Esophagus squamous epithelium (tissue), 4 donors: ENCODE data around the gene SNX1.

Source experiments
- CTCF ChIP-seq, 6 experiments: fragments of 450-650 bp in 4 of 6; fragments of 200-600 bp in 2 of 6; sonication (generic) in 2 of 6; IDR thresholded peaks; one replicate each; pipeline ENCODE4 v1.5.1; 2016 to 2019; ENCODE audit warnings: antibody characterized with exemption in 6 of 6, mild to moderate bottlenecking in 4 of 6, moderate library complexity in 4 of 6
- POLR2A ChIP-seq, 4 donors: fragments of 450-650 bp; IDR thresholded peaks; one replicate each; pipeline ENCODE4 v1.6.1; 2017; ENCODE audit warnings: antibody characterized with exemption in 4 of 4, mild to moderate bottlenecking in 4 of 4, moderate library complexity in 3 of 4

GRCh38 chr15:64052925-64053491 lies 42.8 kb upstream of the SNX1 start:
- TF ChIP-seq CTCF (IDR thresholded peaks at IDR 0.05) (no peak), POLR2A (IDR thresholded peaks at IDR 0.05) (no peak)
